Forelimb muscle (tissue), 1 donor: ENCODE data around the gene DIAPH3. TPM values are rescaled to one million over a fixed set of nuclear protein-coding genes. Genes with fewer than 3 reads are reported as not detected.

Source experiments
- DNase-seq: peaks from one replicate; pipeline ENCODE4 v3.0.0-alpha.2; 2013; ENCODE audit warnings: low read depth
- polyA plus RNA-seq: library from polyadenylated mRNA; unstranded; fragments of 120-200 nt; gene quantifications from one replicate; pipeline ENCODE4 v1.2.1, GENCODE V29; 2013; ENCODE audit not compliant: insufficient read length

The DIAPH3 gene
- polyA plus RNA-seq, 1 donor, result 6.5 TPM

DNA sequence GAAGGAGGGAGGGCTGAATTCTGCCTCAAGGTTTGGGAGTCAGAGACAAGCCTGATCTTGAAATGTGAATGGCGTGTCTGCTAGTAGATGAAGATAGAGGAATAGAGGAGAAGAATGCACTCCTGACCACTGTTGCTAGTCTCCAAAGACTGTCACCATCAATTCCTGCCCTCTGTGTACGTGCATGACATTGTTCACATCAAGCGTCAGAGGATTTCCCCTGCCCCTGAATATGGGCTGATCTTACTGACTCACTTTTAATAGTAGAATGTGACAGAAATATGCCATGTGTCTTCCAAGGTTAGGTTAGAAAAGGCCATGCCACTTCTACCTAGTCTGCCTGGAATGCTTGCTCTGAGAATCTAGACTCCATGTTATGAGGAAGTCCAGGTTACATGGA, 538.6 kb downstream of the DIAPH3 start:
- no peak for DNase-seq

DNA sequence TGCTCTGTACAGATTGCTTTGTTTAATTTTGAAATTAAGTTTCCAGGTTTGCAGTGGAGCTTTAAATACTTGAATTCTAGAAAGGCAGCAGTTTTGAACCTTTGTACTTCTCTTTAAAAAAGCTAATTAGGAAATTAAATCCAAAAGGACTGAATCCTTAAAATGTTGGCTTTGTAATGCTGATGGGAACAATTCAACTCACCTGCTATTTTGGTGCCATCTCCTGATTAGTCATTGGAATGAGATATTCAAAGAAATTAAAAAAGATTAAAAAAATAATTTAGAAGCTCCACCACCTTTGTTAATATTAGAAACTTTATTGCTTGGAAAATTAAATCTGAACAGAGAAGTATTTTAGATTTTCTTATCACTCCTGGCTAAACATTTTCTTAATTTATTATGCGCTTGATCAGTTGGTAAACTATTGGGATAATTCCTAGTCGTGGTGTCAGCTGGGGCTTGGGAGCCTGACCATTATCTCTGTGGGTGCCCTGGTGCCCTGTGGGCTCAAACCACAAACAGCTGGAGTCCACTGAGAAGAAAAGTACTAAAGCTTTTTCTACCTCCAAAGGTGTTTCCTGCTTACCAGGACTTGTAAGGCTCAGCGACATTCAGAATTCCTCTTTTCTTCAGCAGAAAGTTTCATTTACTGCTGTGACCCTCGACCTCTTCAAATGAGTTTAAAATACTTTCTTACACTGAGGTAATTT, 540.4 kb downstream of the DIAPH3 start:
- DNase-seq, result no peak

DNA sequence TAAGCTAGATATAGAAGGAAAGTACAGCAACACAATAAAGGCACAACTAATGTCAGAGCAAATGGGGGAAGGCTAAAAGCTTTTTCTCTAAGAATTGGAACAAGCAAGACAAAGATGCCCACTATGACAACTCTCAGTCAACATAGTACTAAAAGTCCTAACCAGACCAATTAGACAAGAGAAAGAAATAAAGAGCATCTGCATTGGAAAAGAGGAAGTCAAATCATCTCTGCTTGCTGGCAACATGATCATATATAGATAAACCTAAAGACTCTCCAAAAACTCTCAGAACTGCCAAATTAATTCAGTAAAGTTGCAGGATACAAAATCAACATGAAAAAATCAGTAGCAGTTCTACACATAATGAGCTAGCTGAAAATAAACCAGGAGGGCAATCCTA, 542.0 kb downstream of the DIAPH3 start:
- no peak for DNase-seq

Other genes starting within 250 kb of the DIAPH3 start
- gene TDRD3, start 233.3 kb upstream of the DIAPH3 start, polyA plus RNA-seq, result 34.4 TPM